ENCODE data around the gene SLC16A12.

- TF ChIP-seq POLR2AphosphoS5 (IDR thresholded peaks at IDR 0.05; ENCODE audit: low read depth, low read length) (no peak), TAF1 (IDR thresholded peaks at IDR 0.05; ENCODE audit: borderline replicate concordance, insufficient read depth, low read length) (no peak), REST (IDR thresholded peaks at IDR 0.05; ENCODE audit: insufficient read depth in 1 of 2, low read depth in 2 of 2, low read length in 2 of 2) (no peak), FOXP2 (optimal IDR thresholded peaks at IDR 0.05; ENCODE audit: borderline replicate concordance, extremely low read depth, extremely low read length, insufficient read depth) (no peak), SIN3A (IDR thresholded peaks at IDR 0.05; ENCODE audit: borderline replicate concordance, insufficient read depth, low read length) (no peak)
These were observed 9.8 kb downstream of the SLC16A12 start for GRCh38 chr10:89525556-89525955.

All from PFSK-1 (cell line).